ENCODE data around the gene CMTR1. TPM values are rescaled to one million over a fixed set of nuclear protein-coding genes. Genes with fewer than 3 reads are reported as not detected.

CMTR1 gene
- total RNA-seq, 2 donors from 2014 or later, result 26.1 to 34.7 TPM

DNA sequence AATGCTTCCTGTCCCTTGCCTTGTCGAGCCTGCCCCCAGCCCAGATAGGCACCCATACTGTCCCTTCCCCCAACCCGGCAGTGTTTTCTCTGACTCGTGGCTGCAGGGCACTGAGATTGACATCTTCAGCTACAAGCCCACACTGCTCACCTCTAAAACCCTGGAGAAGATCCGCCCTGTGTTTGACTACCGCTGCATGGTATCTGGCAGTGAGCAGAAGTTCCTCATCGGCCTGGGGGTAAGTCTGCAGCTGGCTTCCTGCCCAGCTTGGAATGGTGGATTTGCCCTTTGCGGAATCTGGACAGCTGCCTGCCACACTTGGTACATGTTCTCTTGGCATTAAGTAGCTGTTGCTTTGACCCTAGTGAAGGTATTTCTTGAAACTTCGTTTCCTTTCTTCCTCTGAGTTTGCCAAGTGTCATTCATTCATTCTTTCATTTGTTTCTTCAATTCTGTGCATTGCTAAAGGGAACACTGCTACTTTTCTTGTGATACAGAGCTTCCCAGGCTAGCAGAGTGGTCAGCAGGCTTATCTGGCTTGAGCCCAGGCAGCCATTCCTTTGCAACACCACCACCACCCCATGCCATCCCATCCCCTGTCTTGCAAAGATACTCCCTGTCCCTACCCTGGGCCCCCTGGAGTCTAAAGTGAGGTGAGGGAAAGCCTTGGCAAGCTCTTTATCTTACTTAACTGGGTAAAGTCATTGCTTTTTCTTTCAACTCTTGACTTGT is 40.5 kb downstream of the CMTR1 start:
- Histone ChIP-seq H3K36me3 (peaks cover 55% of the 10 kb centered on the region), H3K27me3 (replicated peaks; ENCODE audit: insufficient read depth) (no peaks in the 10 kb centered on the region), H3K4me3 (no peak overlapping the region), H3K4me1 (ENCODE audit: control insufficient read depth in 1 of 2, low read depth in 2 of 2) (peaks cover 2 to 19% of the 10 kb centered on the region in 2 donors), H3K27ac (no peak overlapping the region), H3K9me3 (no peaks in the 10 kb centered on the region)
- no peak for ATAC-seq (ENCODE audit: insufficient number of reproducible peaks, low FRiP score, low read depth)
- no peak for DNase-seq (ENCODE audit: low spot score)
- TF ChIP-seq, protein P1, sequence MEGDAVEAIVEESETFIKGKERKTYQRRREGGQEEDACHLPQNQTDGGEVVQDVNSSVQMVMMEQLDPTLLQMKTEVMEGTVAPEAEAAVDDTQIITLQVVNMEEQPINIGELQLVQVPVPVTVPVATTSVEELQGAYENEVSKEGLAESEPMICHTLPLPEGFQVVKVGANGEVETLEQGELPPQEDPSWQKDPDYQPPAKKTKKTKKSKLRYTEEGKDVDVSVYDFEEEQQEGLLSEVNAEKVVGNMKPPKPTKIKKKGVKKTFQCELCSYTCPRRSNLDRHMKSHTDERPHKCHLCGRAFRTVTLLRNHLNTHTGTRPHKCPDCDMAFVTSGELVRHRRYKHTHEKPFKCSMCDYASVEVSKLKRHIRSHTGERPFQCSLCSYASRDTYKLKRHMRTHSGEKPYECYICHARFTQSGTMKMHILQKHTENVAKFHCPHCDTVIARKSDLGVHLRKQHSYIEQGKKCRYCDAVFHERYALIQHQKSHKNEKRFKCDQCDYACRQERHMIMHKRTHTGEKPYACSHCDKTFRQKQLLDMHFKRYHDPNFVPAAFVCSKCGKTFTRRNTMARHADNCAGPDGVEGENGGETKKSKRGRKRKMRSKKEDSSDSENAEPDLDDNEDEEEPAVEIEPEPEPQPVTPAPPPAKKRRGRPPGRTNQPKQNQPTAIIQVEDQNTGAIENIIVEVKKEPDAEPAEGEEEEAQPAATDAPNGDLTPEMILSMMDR (IDR thresholded peaks at IDR 0.05), result no peak

DNA sequence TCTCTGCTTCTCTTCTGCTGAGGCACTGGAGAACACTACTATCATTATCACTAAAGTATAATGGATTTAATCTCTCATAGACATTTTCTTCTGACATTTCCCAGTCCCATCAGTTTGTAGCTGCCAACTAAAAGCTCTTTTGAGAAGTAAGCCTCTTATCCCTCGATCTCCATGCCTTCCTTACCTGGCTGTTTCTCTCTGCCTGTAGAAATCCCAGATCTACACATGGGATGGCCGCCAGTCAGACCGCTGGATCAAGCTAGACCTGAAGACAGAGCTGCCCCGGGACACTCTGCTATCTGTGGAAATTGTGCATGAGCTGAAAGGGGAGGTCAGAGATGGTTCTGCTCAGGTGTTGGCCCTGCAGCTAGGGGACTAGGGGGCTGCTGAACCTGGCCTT is 41.3 kb downstream of the CMTR1 start:
- TF ChIP-seq, protein P1 (IDR thresholded peaks at IDR 0.05), result no peak
- Histone ChIP-seq H3K9me3 (no peaks in the 10 kb centered on the region), H3K36me3 (peaks cover 62% of the 10 kb centered on the region), H3K27me3 (replicated peaks; ENCODE audit: insufficient read depth) (no peaks in the 10 kb centered on the region), H3K4me3 (no peak overlapping the region), H3K4me1 (ENCODE audit: control insufficient read depth in 1 of 2, low read depth in 2 of 2) (peaks cover 2 to 19% of the 10 kb centered on the region in 2 donors), H3K27ac (no peak overlapping the region)
- DNase-seq (ENCODE audit: low spot score) (no peak), ATAC-seq (ENCODE audit: insufficient number of reproducible peaks, low FRiP score, low read depth) (no peak)

DNA sequence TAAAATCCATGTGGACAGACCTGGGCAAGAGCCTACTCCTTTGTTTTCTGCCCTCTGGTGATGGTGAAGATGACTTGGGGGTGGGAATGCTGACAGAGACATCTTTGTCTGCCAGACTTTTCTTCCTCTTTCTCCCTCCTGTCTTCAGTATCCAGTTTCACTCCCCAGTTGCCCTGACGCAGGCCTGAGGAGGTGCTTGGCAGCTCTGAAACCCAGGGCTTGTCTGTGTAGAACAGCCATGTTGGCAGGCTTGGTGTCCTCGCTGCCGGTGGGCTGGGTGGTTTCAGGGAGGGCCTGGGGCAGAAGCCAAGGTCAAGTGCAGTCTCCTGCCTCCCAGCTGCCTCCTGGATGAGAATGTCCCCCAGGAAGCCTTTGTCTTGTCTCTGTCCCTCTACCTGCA is 44.2 kb downstream of the CMTR1 start:
- Histone ChIP-seq H3K4me1 (ENCODE audit: control insufficient read depth in 1 of 2, low read depth in 2 of 2) (peaks cover 2 to 19% of the 10 kb centered on the region in 2 donors), H3K27ac (no peak overlapping the region), H3K9me3 (no peaks in the 10 kb centered on the region), H3K36me3 (peaks cover 70% of the 10 kb centered on the region), H3K27me3 (replicated peaks; ENCODE audit: insufficient read depth) (no peaks in the 10 kb centered on the region), H3K4me3 (no peak overlapping the region)
- no peak for DNase-seq (ENCODE audit: low spot score)
- no peak for ATAC-seq (ENCODE audit: insufficient number of reproducible peaks, low FRiP score, low read depth)
- TF ChIP-seq, protein P1 (IDR thresholded peaks at IDR 0.05), result no peak

DNA sequence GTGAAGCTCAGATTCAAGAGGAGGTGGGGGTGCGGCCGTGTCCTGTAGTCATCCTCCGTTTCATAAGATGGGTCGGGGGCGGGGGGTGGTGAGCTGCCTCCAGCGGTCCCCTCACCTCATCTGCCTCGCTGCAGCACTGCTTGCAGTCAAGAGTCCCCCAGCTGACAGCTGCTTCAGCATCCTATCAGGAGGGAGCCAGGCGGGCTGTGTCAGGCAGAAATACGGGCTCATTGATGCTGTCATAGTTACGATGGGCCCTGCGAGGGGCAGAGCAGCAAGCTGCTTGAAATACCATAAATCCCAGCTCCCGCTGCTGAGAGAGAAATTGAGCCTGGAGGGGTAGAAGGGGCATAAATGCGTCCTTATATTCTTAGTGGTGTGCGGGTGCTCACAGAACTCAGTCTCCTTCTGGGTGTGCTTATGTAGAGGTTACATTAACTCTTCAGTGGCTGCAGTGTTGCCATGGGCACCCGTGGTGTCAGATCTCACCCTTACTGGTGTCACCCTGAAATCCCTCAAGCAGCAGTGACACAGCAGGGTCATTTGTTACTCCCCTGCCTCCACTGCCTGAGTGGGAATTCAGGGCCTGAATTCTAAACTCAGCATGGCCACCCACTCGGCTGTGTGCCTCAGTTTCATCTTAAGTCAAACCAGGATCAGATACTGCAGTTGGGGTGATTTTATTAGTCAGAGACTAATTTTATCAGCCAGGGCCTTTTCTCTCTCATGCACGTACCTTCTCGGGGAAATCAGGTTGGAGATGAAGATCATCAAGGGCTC is 44.8 kb downstream of the CMTR1 start:
- H3K27ac ChIP-seq, result no peak overlapping the region
- TF ChIP-seq, protein P1 (IDR thresholded peaks at IDR 0.05), result no peak
- ATAC-seq (ENCODE audit: insufficient number of reproducible peaks, low FRiP score, low read depth) (no peak), DNase-seq (ENCODE audit: low spot score) (no peak)
- H3K36me3 ChIP-seq, result peaks cover 71% of the 10 kb centered on the region
- H3K9me3 ChIP-seq, result no peaks in the 10 kb centered on the region
- H3K4me1 ChIP-seq (ENCODE audit: control insufficient read depth in 1 of 2, low read depth in 2 of 2), result peaks cover 2 to 16% of the 10 kb centered on the region in 2 donors
- no peaks in the 10 kb centered on the region for H3K27me3 ChIP-seq (replicated peaks; ENCODE audit: insufficient read depth)
- no peak overlapping the region for H3K4me3 ChIP-seq

DNA sequence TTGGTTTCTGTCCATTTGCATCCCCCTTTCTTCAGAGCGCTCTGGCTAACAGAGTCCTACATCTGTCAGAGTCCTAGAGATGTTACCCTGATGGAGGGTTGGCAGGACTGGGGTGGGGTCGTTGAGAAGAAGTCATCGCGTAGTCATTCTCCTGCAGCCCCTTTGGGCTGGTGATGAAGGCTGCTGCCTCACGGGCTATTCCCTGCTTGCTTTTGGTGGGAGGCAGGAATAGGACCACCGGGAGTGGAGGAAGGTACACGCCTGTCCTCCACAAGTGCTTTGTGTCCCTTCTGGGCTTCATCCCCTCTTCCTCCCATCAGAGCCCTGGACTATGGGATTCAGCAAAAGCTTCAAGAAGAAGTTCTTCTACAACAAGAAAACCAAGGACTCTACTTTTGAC is 45.8 kb downstream of the CMTR1 start:
- Histone ChIP-seq H3K9me3 (no peaks in the 10 kb centered on the region), H3K27ac (no peak overlapping the region), H3K36me3 (peaks cover 68% of the 10 kb centered on the region), H3K27me3 (replicated peaks; ENCODE audit: insufficient read depth) (no peaks in the 10 kb centered on the region), H3K4me3 (no peak overlapping the region), H3K4me1 (ENCODE audit: control insufficient read depth in 1 of 2, low read depth in 2 of 2) (peaks cover 0 to 6% of the 10 kb centered on the region in 2 donors)
- DNase-seq (ENCODE audit: low spot score) (no peak), ATAC-seq (ENCODE audit: insufficient number of reproducible peaks, low FRiP score, low read depth) (no peak)
- TF ChIP-seq, protein P1 (IDR thresholded peaks at IDR 0.05), result no peak

Data from thoracic aorta (tissue), 2 donors.